Skeletal muscle satellite cell (primary cell): Measurements from ENCODE around the gene TSHZ2.

Experiments used
- H3K27me3 ChIP-seq: 2 replicates; pipeline ENCODE4 v1.7.0; 2013; ENCODE audit warnings: low read length; ENCODE audit not compliant: control insufficient read depth, insufficient read depth
- H3K36me3 ChIP-seq: 2 replicates; pipeline ENCODE4 v1.7.0; 2013; ENCODE audit warnings: mild to moderate bottlenecking, control low read depth, low read length; ENCODE audit not compliant: insufficient read depth
- H3K4me1 ChIP-seq: 2 replicates; pipeline ENCODE4 v1.7.0; 2013; ENCODE audit warnings: low read length; ENCODE audit not compliant: control insufficient read depth, insufficient read depth
- H3K4me2 ChIP-seq: 2 replicates; pipeline ENCODE4 v1.7.0; 2013; ENCODE audit warnings: mild to moderate bottlenecking, low read length
- H3K4me3 ChIP-seq: 2 replicates; pipeline ENCODE4 v1.7.0; 2013; ENCODE audit warnings: low read length
- H3K9ac ChIP-seq: 2 replicates; pipeline ENCODE4 v1.7.0; 2013; ENCODE audit warnings: mild to moderate bottlenecking, low read depth, low read length, moderate library complexity
- H3K9me3 ChIP-seq: replicated peaks from 2 replicates; pipeline ENCODE4 v1.7.0; 2013; ENCODE audit warnings: mild to moderate bottlenecking, control low read depth, low read length

The TSHZ2 gene

DNA sequence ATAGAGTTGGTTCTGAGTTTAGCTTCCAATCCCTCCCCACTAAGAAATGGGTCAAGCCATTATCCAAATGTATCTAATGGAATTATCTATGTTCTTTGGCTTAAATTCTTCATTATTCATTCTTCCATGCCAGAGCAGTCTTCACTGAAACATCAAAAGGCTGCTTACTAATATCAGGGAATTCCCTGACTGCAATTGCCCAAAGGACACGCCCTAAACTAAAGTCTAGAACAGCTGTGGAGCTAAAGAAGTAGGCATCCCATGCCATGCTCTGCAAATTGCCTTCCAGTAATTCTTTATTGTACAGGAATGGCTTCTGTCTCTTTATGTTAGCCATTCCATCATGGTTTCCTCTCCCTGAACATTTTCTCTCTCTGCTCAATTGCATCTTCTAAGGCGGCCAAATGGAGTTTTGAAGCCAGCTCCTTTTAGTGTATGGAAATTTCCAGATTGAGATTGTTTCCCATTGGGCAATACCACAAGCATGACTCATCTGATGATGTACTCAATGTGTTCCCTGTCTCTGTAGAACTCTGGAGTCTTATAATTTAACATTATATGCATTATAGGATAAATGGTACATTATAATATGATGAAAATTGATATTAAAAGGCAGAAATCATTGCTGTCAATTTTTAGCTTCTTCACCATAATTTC, 28.8 kb upstream of the TSHZ2 start:
- Histone ChIP-seq H3K36me3 (no peaks in the 10 kb centered on the region), H3K27me3 (no peaks in the 10 kb centered on the region), H3K9ac (no peak overlapping the region), H3K4me3 (no peak overlapping the region), H3K9me3 (no peaks in the 10 kb centered on the region), H3K4me1 (no peaks in the 10 kb centered on the region), H3K4me2 (no peak overlapping the region)

DNA sequence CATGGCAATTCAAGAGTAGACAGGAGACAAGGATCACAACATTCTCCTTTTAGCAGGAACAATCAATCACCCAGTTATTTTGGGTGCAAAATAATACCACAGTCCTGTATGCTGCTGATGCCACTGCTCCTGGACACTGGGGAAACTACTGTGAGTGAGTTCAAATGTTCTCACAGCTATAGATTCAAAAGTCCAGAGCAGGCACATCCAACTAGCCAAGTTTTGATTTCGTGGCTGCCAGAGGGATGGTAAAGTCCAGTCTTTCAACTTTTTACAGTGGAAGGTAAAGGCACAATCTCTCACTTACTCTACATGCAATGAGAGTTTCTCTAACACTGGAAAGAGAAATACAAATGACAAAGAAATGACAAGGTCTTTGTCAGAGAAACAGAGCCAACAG, 26.9 kb upstream of the TSHZ2 start:
- no peak overlapping the region for H3K4me2 ChIP-seq
- no peaks in the 10 kb centered on the region for H3K9me3 ChIP-seq
- H3K9ac ChIP-seq = no peak overlapping the region
- H3K36me3 ChIP-seq = no peaks in the 10 kb centered on the region
- H3K4me1 ChIP-seq = no peaks in the 10 kb centered on the region
- no peak overlapping the region for H3K4me3 ChIP-seq
- H3K27me3 ChIP-seq = no peaks in the 10 kb centered on the region

DNA sequence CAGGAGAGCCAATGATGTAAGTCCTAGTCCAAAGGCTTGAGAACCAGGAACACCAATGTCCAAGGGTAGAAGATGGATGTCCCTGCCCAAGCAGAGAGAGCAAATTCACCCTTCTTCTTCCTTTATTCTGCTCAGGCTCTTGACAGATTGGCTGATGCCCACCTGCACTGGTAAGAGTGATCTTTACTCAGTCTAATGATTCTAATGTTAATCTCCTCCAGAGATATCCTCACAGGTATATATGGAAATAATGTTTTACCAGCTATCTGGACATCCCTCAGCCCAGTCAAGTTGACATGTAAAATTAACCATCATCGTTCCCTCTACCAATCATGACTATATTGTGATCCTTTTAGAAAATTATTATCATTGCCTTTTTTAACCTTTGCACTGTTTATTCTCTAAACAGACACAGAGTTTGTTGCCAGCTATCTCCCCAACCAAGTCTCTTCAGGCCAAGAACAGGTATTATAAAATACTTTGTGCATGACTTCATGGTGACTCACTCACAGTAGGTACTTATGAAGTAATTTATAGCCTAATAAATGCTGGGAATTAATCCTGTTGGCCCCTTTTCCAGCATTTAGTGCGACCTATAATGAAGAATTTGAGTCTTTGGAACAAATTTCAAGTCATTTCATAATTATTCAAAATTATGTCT, 26.2 kb upstream of the TSHZ2 start:
- no peak overlapping the region for H3K9ac ChIP-seq
- no peak overlapping the region for H3K4me3 ChIP-seq
- H3K27me3 ChIP-seq = no peaks in the 10 kb centered on the region

DNA sequence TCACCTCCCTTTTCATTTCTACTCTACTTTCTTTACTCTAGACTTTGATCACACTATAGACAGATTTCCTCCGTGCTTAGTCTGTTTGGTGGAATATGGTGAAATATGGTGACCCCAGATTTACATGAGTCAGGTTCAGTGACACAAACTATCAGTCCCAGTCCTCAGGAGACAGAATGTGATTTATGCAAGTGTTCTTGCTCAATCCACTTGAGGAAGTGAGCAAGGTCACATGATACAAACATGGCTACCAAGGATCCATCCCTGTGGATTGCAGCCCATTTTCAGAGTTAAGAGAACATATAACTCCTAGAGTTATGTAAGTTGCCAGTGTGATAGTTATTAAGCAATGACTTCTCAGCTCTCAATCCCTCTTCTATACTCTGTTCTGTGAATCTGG, 23.7 kb upstream of the TSHZ2 start:
- Histone ChIP-seq H3K4me2 (no peak overlapping the region), H3K36me3 (no peaks in the 10 kb centered on the region), H3K4me1 (no peaks in the 10 kb centered on the region), H3K9ac (no peak overlapping the region), H3K27me3 (no peaks in the 10 kb centered on the region), H3K4me3 (no peak overlapping the region), H3K9me3 (no peaks in the 10 kb centered on the region)

More for the DNA sequence above, 26.2 kb upstream of the TSHZ2 start:
- no peaks in the 10 kb centered on the region for H3K36me3 ChIP-seq
- no peak overlapping the region for H3K4me2 ChIP-seq
- H3K9me3 ChIP-seq = no peaks in the 10 kb centered on the region
- H3K4me1 ChIP-seq = no peaks in the 10 kb centered on the region

DNA sequence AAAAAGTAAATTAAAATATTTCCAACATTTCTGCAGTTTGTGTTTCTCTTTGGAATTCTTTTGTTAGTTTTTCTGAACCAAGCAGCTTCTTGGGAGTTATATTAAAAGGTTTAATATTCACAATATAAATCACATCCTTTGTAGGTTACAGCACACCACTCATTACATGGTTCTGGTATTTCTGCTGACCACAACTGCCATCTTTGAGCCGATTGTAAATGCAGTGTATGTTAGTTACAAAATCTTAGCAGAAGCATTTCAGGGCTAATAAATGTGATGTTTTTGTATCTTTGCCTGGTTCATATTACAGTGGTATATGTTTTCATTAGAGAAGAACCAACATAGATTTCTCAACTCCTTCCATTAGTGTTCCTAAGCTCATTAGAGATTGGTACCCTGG, 19.1 kb upstream of the TSHZ2 start:
- Histone ChIP-seq H3K36me3 (no peaks in the 10 kb centered on the region), H3K4me2 (no peak overlapping the region), H3K27me3 (no peaks in the 10 kb centered on the region), H3K4me3 (no peak overlapping the region), H3K4me1 (no peaks in the 10 kb centered on the region), H3K9ac (no peak overlapping the region), H3K9me3 (no peaks in the 10 kb centered on the region)

DNA sequence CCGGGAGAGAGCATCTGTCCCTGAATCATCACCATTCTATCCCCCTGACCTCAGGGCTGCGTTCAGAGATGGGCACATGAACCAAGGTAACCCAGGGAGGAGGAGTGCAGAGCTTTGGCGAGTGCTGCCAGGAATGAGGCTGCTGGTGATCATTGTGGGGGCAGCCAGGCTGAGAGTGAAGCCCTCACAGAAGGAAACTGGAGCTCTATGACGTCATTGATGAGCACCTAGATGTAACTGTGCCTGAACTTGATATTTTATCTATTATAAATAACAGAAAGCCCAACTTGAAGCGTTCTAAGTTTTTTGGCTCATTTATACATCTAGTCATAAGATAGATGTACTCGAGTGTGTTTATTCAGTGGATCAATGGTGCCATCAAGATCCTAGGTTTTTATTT, 17.3 kb upstream of the TSHZ2 start:
- Histone ChIP-seq H3K9me3 (no peaks in the 10 kb centered on the region), H3K4me3 (no peak overlapping the region), H3K36me3 (no peaks in the 10 kb centered on the region), H3K4me2 (no peak overlapping the region), H3K27me3 (no peaks in the 10 kb centered on the region), H3K9ac (no peak overlapping the region), H3K4me1 (no peaks in the 10 kb centered on the region)

DNA sequence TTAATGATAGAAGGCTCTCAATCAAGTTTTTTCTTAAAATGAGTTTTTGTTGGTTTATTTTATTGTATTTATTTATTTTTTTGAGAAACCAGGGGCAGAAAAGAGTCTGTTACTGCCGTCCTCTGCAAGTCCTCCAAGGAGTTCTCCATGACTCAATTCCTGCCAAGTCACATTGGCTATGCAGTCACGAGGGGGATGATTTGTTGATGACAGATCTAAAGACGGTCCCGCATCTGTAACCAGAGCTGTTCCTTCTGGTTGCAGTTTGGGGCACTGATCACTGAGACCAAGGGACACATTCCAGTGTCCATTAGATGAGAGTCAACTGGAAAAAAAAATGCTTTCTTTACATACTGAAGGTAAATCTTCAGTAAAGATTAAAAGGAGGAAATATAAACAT, 13.9 kb upstream of the TSHZ2 start:
- Histone ChIP-seq H3K9ac (no peak overlapping the region), H3K4me1 (no peaks in the 10 kb centered on the region), H3K36me3 (no peaks in the 10 kb centered on the region), H3K4me3 (no peak overlapping the region), H3K27me3 (no peaks in the 10 kb centered on the region), H3K4me2 (no peak overlapping the region), H3K9me3 (no peaks in the 10 kb centered on the region)

DNA sequence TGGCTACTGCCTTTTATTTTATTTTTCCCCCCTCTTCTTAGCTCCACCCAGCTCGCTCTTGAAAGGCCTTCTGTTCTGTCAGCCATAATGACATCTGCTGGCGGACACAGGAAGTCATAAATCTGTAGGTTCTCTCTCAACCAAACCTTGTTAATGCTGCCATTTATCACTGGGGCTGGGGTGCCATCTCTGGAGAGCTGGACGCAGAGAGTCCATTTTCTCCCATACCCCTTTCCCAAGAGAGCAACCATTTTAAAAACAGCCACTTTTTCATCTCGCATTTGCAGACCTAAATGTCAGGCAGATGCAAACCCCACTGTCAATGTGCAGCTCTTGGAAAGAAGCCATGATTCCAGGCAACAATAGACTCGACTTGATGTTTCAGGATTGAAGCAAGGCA, 13.0 kb upstream of the TSHZ2 start:
- Histone ChIP-seq H3K36me3 (no peaks in the 10 kb centered on the region), H3K27me3 (no peaks in the 10 kb centered on the region), H3K9ac (no peak overlapping the region), H3K4me2 (no peak overlapping the region), H3K4me3 (no peak overlapping the region), H3K9me3 (no peaks in the 10 kb centered on the region), H3K4me1 (no peaks in the 10 kb centered on the region)

DNA sequence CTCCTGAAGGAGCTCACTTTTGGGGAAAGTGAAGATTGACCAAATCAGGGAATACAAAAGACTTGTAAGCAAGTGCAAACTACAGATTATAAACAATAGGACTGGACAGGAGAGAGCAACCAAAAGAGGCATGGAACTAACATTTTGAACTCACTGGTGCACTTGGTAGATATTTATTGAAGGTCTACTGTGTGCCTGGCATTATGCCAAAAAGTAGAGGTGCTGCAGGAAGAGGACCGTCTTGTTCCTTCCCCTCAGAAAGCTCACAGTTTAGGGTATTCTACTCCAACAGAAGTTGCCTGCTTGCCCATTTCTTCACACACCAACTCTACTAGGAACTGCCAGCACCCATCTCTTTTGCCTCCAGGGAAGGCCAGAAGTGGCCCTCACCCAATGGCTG, 10.0 kb upstream of the TSHZ2 start:
- Histone ChIP-seq H3K36me3 (no peaks in the 10 kb centered on the region), H3K9ac (no peak overlapping the region), H3K4me1 (no peaks in the 10 kb centered on the region), H3K9me3 (no peaks in the 10 kb centered on the region), H3K4me2 (no peak overlapping the region), H3K4me3 (no peak overlapping the region), H3K27me3 (no peaks in the 10 kb centered on the region)

DNA sequence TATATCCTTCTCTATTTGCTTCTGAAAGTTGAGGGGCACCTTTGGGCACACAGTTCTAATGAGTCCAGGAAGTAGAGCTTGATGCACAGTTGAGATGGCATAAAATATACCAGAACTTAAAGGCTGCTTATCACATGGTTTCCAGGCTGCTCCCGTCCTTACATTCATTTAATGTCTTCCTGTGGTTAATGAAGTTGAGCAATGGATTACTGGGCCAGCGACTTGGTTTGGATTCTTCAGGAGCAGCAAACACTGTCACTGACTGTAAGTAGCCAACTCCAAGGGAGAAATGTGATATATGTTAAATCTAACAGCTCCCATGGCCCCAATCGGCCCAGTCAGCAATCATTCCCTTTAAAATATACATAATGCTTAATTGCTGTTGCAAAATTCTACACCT, 9.0 kb upstream of the TSHZ2 start:
- H3K9me3 ChIP-seq = no peaks in the 10 kb centered on the region
- no peaks in the 10 kb centered on the region for H3K36me3 ChIP-seq
- H3K4me2 ChIP-seq = no peak overlapping the region
- H3K4me1 ChIP-seq = no peaks in the 10 kb centered on the region
- no peaks in the 10 kb centered on the region for H3K27me3 ChIP-seq
- no peak overlapping the region for H3K4me3 ChIP-seq
- no peak overlapping the region for H3K9ac ChIP-seq

DNA sequence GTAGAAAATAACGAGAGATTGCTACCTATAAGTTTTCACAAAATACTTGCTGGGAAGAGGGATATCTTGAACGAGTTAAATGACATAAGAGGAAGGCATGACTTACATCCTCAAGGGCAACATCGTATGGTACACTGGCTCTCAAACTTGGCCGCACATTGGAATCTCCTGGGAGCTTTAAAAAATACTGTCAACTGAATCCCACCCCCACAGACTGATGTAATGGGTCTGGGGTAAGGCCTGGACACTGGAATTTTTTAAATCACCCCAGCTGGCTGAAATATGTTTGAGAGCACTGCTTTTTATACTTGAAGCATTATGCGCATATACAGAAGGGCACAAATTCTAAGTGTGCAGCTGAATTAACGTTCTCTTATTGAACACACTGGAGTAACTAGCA, 8.0 kb upstream of the TSHZ2 start:
- Histone ChIP-seq H3K4me1 (no peaks in the 10 kb centered on the region), H3K9ac (no peak overlapping the region), H3K4me3 (no peak overlapping the region), H3K27me3 (no peaks in the 10 kb centered on the region), H3K36me3 (no peaks in the 10 kb centered on the region), H3K9me3 (no peaks in the 10 kb centered on the region), H3K4me2 (no peak overlapping the region)

DNA sequence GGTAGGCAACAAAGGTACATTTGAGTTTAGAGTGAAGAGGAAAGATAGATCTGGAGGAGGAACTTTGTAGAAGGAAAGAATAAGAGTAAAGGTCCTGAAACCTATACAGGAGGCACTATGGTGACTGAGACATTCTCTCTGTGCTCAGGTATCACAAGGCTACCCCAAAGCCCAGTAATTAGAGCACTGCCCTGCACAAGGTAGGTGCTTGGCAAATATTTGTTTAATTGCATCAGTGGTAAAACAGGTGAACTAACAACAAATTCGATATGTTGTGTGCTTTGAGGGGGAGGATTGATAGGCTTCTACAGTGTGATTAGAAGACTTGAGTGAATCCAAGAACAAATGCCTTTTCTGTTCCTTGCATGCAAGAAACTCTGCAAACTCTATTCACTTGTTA, 6.8 kb upstream of the TSHZ2 start:
- Histone ChIP-seq H3K4me2 (no peak overlapping the region), H3K4me1 (no peaks in the 10 kb centered on the region), H3K9me3 (no peaks in the 10 kb centered on the region), H3K36me3 (no peaks in the 10 kb centered on the region), H3K9ac (no peak overlapping the region), H3K4me3 (no peak overlapping the region), H3K27me3 (no peaks in the 10 kb centered on the region)
